Cardiac septum (tissue), 1 donor: ENCODE results near the gene ATXN1. TPM values are rescaled to one million over a fixed set of nuclear protein-coding genes. Genes with fewer than 3 reads are reported as not detected.

Experiments
- DNase-seq: peaks from one replicate; pipeline ENCODE4 v3.0.0-alpha.2; 2020; ENCODE audit warnings: low spot score
- intact Hi-C: fragments of 100-400 bp; cut with DNase I; formaldehyde crosslinking; loops from one replicate; pipeline ENCODE4 v1.14.0; 2022
- total RNA-seq: library from RNA; stranded (reverse); fragmentation: NEBNext Ultra II Directional; extraction: Animal tissue kit (Norgen Biotek cat#: 25700); gene quantifications from one replicate; pipeline ENCODE4 v1.2.1, GENCODE V29; 2021
- donor health status: DM: no; HTN: no; CAD: no.

ATXN1 gene
- total RNA-seq, 1 donor from 2014 or later = 40.2 TPM

DNA sequence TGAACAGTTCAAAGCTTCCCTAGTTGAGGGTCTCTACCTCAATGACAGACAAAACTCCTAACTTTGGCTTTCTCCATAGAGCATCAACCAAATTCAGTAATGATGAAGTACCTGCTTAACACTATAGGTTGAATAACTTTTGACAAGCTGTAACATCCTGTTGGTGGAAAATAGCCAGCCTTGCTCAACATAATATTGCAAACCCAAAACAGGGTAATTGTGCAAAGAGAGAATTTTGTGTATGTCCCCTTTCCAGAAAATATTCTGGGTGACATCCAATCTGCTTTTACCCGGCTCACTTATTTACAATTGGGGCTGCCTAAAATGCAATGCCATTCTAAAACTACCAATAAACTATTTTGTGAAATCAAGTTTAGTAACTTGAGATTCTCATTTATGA lies 72.8 kb downstream of the ATXN1 start:
- no peak for DNase-seq
- intact Hi-C loops = no loop called here

DNA sequence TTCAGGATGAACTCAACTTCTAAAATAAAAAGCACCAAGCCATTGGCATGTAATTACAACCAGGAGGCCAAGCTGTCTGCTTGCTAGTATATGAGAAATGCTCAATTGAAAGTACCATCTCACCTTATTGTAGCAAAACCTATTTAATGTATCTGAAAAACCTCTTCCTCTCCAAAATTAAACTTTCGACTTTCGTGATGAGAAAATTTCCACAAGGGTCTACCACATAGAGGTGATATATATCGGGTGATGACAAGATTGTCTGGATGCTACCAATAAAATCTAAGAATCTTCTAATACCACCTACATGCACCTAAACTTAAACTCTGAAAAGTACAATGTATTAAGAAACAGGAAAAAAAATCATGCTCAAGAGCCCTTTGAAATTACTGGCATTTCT lies 74.2 kb downstream of the ATXN1 start:
- intact Hi-C loops = no loop called here
- DNase-seq = no peak

GRCh38 chr6:16684896-16685554 lies 76.2 kb downstream of the ATXN1 start:
- no peak for DNase-seq
- intact Hi-C loops = no loop called here

- intact Hi-C loops = no loop called here
- DNase-seq = no peak
These were observed 77.0 kb downstream of the ATXN1 start for GRCh38 chr6:16684195-16684689.

DNA sequence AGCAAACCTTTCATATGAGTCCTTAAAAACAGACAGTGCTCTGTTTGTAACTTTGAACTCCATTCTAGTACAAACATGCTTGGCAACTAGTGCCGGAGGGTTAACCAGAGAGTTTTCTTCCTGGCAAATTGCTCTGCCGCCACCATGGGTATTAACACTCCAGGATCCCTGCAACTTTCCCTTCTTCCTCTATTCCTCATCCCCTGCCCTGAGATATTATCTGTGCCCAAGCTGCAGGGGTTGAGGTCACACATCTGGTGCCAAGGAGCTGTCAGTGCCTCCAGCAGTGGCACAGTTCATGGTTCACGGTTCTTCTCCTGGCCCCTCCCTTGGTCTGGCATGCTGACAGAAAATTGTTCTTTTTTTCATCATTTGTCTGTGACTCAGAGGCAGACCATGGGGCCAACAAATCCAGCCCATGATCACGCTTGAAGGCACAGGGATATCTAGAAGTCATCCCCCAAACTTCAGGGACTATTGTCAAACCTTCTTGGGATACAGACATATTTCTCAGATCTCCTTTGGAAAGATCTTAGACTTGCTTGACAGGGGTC lies 77.5 kb downstream of the ATXN1 start:
- intact Hi-C loops = no loop called here
- DNase-seq = no peak

DNA sequence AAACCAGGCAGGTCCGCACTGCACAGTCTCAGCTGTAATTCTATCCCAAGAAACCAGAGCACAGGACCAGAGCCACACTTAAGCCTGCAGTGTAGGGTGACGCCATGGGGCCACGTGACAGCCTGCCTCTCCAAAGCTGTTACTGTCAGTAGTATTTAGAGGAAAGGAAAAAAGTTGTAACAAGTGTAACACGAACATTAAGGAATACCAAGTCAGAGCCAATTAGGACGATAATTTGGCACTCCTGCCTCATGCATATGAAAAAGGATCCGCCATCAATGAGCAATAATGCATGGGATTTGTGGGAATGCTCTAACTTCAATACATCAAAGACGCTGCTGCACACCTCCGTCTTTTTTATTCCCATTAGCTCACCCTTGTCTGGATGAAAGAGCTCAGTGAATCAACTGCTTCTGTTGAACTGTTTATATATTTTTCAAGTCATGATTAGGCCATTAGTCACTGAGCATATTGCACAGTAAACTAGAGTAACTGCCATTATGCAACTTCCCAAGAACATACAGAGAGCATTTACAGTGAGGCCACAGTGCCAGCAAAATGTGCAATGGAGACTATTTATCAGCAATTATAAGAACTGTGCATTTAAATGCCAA lies 79.9 kb downstream of the ATXN1 start:
- DNase-seq = no peak
- intact Hi-C loops = no loop called here

DNA sequence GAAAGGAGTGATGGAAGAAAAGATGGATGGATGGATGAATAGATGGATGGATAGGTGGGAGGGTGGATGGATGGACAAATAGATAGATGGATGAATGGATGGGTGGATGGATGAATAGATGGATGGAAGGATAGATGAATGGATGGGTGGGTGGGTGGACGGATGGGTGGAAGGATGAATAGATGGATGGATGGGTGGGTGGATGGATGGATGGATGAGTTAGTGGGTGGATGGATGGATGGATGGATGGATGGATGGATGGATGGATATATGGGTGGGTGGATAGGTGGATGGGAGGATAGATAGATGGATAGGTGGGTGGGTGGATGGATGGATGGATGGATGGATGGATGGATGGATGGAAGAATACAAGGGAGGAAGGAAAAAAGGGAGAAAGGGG lies 82.2 kb downstream of the ATXN1 start:
- intact Hi-C loops = no loop called here
- DNase-seq = no peak

GRCh38 chr6:16677458-16677857 lies 83.8 kb downstream of the ATXN1 start:
- intact Hi-C loops = no loop called here

GRCh38 chr6:16676978-16677377 lies 84.3 kb downstream of the ATXN1 start:
- intact Hi-C loops = no loop called here
- no peak for DNase-seq

More at GRCh38 chr6:16677458-16677857, 83.8 kb downstream of the ATXN1 start:
- DNase-seq = no peak

- DNase-seq = no peak
- intact Hi-C loops = no loop called here
These were observed 84.9 kb downstream of the ATXN1 start for GRCh38 chr6:16676376-16676775.

- intact Hi-C loops = no loop called here
- DNase-seq = no peak
These were observed 86.4 kb downstream of the ATXN1 start for GRCh38 chr6:16674801-16675392.

DNA sequence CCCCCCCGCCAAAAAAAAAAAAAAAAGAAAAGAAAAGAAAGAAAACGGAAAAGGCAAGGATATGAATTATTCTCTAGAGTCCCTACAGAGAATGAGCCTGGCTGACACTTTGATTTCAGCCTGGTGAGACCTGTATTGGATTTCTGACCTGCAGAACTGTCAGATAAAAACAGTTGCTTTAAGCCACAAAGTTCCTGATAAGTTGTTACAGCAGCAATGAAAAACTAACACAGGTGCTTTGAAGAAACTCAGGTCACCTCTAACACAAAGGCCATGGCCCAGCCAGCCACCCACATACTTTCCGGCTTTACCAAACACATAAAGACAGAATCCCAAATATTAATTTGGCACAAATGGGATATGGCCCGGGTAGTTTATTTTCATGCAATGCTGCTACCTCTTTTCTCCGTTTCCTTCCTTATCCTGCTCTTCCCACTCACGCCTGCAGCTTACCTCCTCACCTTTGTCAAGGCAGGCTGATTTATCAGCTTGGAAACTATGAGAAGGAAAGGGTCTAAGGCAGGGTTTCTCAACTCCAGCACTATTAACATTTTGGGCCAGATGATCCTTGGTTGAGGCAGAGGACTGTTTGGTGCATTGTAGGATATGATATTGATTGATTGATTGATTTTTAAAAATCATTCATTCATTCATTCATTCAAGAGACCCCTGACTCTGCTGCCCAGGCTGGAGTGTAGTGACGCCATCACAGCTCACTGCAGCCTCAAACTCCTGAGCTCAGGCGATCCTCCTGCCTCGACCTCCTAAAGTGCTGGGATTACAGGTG lies 88.1 kb downstream of the ATXN1 start:
- intact Hi-C loops = no loop called here

DNA sequence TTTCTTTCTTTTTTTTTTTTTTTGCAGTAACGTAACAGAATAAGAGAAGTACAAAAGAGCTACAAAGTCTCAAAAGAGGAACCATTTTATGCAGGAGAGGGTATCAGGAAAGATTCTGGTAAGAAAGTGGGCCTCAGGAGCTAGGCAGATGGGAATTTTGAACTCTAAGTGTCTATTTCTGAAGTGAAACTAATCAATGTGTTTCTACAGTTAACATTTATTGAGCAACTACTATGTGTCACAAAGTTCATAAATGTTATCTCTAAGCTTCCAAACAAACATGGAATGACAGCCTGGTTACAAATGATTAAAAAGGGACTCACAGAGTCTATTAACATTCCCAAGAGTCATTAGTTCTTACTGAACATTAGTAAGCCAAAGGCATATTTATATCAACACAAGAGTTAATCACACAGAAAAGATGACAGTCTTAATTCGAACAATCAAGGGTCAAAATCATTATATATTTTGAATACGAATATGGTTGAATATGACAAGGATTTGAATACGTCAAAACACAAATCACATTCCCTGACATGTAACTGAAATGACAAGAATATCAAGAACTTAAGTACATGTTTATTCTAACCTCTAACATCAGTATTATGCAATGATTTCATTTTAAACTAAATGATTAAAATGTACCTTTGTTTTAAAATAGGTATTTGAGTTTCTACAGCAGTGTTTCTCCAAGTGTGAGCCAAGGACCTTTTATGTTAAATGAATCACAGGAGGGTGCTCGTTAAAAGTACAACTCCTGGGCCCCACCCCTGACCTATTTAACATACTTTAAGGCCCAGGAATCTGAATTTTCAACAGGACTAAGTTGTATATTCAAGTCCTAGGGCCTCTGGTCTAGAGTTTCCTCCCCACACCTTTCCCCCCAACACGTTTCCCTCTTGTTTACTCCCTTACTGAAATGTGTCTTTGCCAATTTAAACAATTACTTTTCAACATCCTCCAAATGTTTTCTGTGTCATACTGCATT lies 89.7 kb downstream of the ATXN1 start:
- intact Hi-C loops = no loop called here
- DNase-seq = no peak

More for the DNA sequence above, 88.1 kb downstream of the ATXN1 start:
- DNase-seq = no peak

GRCh38 chr6:16670617-16671051 lies 90.6 kb downstream of the ATXN1 start:
- no peak for DNase-seq
- intact Hi-C loops = no loop called here

DNA sequence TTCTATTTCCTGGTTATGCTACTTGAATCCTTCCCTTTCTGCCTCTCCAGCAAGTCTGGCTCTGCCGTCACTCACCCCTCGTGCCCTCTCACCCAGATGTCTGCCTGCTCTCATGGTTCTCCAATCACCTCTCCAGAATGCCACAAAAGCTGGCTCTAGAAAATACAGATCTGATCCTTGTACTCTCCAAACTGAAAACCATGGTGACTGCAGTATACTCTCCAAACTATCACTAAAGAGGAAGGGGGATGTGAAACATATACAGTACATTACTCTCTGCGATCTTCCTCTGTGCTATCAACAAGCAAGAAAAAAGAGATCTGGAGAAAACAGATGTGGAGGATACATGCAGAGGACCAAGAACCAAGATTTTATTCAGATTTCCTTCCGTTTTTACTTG lies 91.1 kb downstream of the ATXN1 start:
- peak; percentile 76 for DNase-seq
- intact Hi-C loops = no loop called here

GRCh38 chr6:16669227-16669626 lies 92.0 kb downstream of the ATXN1 start:
- no peak for DNase-seq
- intact Hi-C loops = no loop called here

GRCh38 chr6:16667509-16667908 lies 93.8 kb downstream of the ATXN1 start:
- DNase-seq = no peak
- intact Hi-C loops = no loop called here

DNA sequence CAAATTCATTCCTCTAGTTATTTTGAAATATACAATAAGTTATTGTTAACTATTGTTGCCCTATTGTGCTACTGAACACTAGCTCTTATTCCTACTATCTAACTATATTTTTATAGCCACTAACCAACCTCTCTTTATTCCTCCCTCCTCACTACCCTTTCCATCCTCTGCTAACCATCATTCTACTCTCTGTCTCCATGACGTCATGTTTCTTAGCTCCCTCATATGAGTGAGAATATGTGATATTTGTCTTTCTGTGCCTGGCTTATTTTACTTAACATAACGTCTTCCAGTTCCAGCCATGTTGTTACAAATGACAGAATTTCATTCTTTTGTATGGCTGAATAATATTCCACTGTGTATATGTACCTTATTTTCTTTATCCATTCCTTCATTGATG lies 95.3 kb downstream of the ATXN1 start:
- DNase-seq = no peak
- intact Hi-C loops = no loop called here

GRCh38 chr6:16665182-16665581 lies 96.1 kb downstream of the ATXN1 start:
- DNase-seq = no peak
- intact Hi-C loops = no loop called here
